ENCODE measurements around the gene SAV1. TPM values are rescaled to one million over a fixed set of nuclear protein-coding genes. Genes with fewer than 3 reads are reported as not detected.

SAV1 gene
- total RNA-seq, 1 donor from 2014 or later, result 61.6 TPM

Other genes with a start within 250 kb of the SAV1 start
- 94.6 TPM for gene MAP4K5, start 135.7 kb downstream of the SAV1 start, total RNA-seq
- gene ATL1, start 108.2 kb downstream of the SAV1 start, total RNA-seq, result 23.3 TPM
- gene NIN, start 162.9 kb upstream of the SAV1 start, total RNA-seq, result 48.2 TPM
- not detected for gene ABHD12B, start 203.7 kb upstream of the SAV1 start, total RNA-seq

Data from sciatic nerve (tissue), 1 donor.